Stimulated activated CD4-positive, alpha-beta T cell treated with anti-CD3 and anti-CD28 coated beads, Interleukin-1b, Interleukin-23, amount 100 ng/mL, for 1 hour (primary cell): ENCODE measurements around the gene SCAF1.

Source experiments
- DNase-seq, 2 donors: peaks; one replicate each; pipeline ENCODE4 v3.0.0-alpha.2; 2020; ENCODE audit warnings: low read depth in 2 of 2

SCAF1 gene

DNA sequence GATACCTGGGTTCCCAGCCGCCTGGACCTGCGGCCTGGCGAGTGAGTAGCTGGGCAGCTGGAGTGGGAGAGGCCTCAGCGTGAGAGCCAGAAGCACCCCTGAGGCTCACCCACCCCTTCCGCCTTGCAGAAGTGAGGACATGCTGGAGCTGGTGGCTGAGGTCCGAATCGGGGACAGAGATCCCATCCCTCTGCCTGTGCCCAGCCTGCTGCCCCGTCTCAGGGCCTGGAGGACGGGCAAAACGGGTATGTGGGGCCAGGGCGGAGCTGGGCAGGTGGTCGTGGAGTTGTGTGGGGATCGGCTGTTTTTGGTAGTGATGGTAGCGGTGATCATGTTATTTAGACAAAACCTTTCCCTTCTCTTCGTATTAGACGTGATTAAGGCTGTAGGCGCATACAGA, 4.6 kb downstream of the SCAF1 start:
- DNase-seq = no peak

DNA sequence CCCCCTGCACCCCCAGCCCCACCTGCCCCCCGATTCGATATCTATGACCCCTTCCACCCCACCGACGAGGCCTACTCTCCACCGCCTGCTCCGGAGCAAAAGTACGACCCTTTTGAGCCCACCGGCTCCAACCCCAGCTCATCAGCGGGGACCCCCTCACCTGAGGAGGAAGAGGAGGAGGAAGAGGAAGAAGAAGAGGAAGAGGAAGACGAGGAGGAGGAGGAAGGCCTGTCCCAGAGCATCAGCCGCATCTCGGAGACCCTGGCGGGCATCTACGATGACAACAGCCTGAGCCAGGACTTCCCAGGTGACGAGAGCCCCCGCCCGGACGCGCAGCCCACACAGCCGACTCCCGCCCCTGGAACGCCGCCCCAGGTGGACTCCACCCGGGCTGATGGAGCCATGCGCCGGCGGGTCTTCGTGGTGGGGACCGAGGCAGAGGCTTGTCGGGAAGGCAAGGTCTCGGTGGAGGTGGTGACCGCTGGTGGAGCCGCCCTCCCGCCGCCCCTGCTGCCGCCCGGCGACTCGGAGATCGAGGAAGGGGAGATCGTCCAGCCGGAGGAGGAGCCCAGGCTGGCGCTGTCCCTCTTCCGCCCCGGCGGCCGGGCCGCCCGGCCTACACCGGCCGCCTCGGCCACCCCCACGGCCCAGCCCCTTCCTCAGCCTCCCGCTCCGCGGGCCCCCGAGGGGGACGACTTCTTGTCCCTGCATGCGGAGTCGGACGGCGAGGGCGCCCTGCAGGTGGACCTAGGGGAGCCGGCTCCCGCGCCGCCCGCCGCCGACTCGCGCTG, 9.2 kb downstream of the SCAF1 start:
- DNase-seq = no peak

- no peak for DNase-seq
These were observed 10.0 kb downstream of the SCAF1 start for GRCh38 chr19:49651820-49652550.

DNA sequence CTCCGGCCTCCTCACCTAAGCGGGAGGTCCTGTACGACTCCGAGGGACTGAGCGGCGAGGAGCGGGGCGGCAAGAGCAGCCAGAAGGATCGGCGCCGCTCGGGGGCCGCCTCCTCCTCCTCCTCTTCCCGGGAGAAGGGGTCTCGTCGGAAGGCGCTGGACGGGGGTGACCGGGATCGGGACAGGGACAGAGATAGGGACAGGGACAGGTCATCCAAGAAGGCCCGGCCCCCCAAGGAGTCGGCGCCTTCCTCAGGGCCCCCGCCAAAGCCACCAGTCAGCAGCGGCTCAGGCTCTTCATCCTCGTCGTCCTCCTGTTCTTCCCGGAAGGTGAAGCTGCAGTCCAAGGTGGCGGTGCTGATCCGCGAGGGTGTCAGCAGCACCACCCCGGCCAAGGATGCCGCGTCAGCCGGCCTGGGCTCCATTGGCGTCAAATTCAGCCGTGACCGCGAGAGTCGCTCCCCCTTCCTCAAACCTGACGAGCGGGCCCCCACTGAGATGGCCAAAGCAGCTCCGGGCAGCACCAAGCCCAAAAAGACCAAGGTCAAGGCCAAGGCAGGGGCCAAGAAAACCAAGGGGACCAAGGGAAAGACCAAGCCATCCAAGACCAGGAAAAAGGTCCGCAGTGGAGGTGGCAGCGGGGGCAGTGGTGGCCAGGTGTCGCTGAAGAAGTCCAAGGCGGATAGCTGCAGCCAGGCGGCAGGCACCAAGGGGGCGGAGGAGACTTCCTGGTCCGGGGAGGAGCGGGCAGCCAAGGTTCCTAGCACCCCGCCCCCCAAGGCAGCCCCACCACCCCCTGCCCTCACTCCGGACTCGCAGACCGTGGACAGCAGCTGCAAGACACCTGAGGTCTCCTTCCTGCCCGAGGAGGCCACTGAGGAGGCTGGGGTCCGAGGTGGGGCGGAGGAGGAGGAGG, 10.8 kb downstream of the SCAF1 start:
- DNase-seq = no peak

DNA sequence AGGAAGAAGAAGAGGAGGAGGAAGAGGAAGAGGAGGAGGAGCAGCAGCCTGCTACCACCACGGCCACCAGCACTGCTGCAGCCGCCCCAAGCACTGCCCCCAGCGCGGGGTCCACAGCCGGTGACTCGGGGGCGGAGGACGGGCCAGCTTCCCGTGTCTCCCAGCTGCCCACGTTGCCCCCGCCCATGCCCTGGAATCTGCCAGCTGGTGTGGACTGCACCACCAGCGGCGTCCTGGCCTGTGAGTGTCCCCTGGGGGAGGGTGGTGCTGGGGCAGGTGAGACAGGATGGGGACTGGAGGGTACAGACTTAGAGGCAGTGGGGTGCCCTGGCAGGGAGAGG, 11.4 kb downstream of the SCAF1 start:
- no peak for DNase-seq

- DNase-seq = no peak
These were observed 12.6 kb downstream of the SCAF1 start for GRCh38 chr19:49654581-49654980.

GRCh38 chr19:49655570-49656455, 13.8 kb downstream of the SCAF1 start:
- DNase-seq = no peak

DNA sequence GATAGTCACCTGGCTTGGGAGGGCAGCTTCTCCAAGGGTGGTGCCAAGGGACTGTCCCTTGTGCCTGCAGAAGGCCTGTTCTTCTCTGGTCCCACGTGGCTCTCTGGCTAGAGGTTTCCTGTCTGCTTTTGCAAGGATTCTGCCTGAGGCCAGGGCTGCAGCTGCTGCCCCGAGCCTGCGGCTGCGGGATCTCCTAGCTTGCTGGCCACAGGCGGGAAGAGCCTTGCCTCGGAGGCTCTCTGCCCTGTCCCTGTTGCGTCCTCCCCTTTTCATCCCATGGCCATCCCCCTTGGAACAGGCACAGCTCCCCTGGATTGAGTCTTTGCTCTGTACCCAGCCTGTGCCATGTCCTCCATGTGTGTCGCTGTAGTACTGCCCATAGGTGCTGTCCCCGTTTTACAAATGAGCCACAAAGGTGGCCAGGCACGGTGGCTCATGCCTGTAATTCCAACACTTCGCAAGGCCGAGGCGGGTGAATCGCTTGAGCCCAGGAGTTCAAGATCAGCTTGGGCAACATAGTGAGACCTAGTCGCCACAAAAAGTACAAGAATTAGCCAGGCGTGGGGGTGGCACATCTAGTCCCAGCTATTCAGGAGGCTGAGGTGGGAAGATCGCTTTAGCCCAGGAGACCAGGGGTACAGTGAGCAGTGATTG, 14.6 kb downstream of the SCAF1 start:
- no peak for DNase-seq

DNA sequence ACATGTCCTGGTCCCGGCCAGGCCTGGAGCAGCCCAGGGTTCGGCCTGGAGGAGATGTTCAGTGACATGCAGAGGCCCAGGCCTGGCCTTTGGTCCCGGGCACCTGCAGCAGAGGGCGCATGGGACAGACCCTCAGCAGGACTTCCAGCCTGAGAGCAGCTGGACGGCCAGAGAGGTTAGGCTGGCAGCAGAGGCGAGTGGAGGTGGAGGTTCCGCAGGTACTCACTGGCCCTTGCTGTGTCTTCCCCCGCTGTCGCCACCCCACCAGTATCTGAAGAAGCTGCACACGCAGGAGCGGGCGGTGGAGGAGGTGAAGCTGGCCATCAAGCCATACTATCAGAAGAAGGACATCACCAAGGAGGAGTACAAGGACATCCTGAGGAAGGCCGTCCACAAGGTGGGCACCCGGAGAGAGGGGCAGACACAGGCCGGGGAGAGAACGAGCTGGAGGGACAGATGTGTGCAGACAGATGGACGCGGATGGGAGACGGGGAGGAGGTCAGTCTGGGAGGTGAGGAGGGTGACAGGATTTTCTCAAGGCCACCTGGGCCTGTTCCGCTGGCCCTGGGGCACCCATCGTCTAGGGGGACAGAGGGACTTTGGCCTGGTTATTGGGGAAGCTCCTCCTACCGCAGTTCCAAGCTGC, 15.6 kb downstream of the SCAF1 start:
- DNase-seq = no peak

GRCh38 chr19:49658139-49658517, 16.1 kb downstream of the SCAF1 start:
- no peak for DNase-seq

DNA sequence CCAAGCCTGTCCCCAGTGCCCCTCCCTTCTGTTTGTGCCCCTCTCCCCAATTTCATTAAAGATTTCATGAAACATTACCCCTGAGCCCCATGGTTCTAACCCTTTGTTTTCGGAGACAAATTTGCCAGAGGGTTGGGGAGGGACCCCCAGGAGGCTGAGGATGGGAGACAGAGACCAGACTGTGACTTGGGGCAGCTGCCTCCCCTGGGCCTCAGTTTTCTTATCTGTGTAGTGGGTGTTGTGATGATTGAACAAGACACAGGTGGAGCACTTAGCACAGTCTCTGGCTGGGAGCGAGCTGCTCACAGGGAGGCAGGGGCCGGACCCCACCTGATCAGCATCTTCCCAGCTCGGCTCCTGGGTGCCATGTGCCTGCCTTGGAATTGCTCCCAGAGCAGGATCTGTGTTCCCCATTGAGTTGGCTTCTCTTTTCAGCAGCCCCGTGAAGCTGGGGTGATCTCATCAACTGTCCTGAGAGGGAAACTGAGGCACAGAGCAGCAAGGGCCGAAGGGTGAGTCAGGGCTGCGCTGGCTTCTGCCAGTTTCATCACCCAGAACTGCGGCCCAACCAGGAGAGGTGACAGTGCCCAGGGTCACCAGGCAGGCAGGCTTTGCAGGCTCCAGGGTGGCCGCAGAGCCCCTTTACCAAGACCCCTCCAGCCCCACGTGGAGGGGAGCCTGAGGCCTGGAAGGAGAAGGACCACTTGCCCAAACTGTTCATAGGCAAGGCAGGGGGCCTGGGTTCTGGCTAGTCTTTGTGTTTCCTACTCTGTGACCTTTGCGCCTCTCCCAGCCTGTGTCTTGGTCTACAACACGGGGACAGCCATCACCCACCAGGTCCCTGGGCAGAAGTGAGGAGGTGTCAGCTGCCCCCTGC, 16.8 kb downstream of the SCAF1 start:
- no peak for DNase-seq

GRCh38 chr19:49660338-49660961, 18.4 kb downstream of the SCAF1 start:
- no peak for DNase-seq

DNA sequence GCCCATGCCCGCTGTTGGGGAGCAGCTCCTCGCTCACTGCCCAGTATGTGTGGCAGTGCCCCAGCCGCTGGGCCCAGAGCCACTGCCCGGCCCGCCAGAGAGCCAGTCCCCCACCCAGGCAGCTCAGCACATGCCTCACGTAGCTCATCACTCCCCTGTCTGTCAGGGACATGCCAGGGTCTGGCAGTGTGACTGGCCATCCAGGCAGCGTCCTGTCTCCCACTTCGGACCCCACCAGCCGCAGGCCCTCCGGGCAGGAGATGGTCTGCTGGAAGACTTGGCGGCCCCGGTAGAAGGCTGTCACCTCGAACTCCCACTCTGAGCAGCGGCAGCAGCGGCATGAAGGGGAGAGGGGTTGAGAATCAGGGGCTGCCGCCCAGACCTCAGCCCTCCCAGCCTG, 20.0 kb downstream of the SCAF1 start:
- DNase-seq = no peak

DNA sequence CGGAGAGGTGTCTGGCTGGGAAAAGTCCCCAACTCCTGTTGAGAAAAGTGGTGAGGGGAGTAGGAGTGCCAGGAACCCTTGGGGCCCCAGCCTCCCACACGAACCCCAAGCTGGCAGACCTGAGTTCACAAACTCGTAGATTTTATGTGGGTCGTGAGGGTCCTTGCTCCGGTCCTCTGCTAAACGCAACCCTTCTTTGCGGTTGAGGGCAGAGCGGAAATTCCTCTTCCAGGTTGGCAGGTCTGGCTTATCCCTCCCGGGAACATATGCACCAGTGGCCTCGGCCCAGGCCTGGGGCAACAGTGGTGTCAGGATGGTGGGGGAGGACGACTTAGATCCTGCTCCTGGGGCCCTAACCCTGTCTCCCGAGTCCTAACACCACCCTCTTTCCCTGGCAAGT, 21.2 kb downstream of the SCAF1 start:
- DNase-seq = no peak

DNA sequence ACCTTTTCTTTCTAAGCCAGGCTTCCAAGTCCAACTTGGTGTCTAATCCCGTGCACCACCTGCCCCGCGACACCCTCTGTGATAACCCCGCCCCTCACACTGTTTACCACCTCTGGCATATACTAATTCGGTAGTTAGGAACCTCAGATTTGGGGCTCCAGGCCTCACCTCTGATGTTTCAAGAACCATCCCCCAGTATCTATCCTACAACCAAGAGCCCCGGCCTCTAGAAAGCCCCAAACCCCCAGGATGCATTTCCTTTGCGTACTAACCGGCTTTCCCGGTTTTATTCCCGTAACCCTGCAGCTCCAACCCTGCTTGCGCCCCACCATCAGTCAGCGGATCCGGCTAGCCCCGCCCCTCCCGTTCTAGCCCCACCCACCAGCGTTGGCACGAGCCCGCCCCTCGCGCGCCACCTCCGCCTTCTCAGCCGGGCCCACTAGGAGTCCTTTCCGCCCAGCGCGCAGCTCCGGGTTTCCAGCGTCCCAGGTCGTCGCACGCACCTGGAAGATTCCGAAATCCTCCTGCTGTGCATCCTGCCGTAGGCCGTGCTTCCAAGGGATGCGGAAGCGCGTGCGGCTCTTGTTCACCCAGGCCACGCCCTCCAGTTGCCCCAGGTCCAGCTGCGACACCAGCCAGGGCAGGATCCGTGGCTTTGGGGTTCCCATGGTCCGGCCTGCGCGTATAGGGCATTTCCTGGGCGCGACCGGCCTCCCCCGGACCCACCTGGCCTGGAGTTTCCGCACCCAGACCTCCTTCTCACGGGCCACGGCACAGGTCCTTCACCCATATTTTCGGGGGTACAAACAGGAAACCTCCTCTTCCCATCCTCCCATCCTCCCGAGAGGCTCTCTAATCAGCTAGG, 22.4 kb downstream of the SCAF1 start:
- peak; percentile 77 to 92 for DNase-seq

DNA sequence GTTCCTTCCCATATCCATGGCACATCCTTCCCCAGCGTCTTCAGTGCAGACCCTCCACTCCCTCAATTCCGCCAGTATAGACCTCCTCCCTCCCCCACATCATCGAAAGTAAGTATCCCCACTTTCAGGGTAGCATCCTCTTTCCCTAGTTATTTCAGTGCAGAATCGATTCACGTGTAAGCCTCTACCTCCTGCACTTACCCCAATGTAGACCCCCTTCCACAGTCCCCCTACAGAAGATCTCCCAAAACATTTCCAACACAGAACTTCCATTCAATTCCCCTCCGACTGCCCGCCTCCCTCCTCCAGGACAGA, 23.0 kb downstream of the SCAF1 start:
- DNase-seq = no peak

GRCh38 chr19:49665351-49666119, 23.5 kb downstream of the SCAF1 start, which contains the start of the genes BCL2L12 and IRF3:
BCL2L12 (plus strand) TSS chr19:49665933; CDS start chr19:49666693, 760 bp downstream.
IRF3 (minus strand) TSS chr19:49665857; CDS start chr19:49664838, 1,019 bp downstream.
- peak; percentile 98 to 100 for DNase-seq
